ENCODE measurements around the gene PDZRN4.

DNA sequence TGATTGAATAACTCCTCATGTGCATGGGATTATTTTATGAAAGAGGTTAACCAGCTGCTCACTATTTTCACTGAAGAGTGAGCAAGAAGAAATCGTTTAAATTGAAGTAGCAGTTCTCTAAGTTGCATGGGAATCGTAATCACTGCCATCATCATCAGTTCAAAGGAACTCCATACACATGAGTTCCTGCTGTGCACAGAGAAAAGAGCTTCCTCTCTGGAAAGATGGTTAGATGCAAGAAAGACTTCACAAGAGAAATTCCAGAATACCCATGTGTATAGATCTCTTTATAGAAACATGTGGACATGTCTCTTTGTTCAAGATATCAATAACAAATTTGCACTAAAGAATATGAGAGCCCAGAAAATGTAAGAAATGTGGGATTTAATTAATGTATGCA is 291.3 kb downstream of the PDZRN4 start:
- TF ChIP-seq POLR2A (IDR thresholded peaks at IDR 0.05; ENCODE audit: low read length): no peak
- no peak for TF ChIP-seq BHLHE40 (IDR thresholded peaks at IDR 0.05; ENCODE audit: low read depth, low read length)
- no peak for TF ChIP-seq CEBPB (IDR thresholded peaks at IDR 0.05)
- TF ChIP-seq, protein P1, sequence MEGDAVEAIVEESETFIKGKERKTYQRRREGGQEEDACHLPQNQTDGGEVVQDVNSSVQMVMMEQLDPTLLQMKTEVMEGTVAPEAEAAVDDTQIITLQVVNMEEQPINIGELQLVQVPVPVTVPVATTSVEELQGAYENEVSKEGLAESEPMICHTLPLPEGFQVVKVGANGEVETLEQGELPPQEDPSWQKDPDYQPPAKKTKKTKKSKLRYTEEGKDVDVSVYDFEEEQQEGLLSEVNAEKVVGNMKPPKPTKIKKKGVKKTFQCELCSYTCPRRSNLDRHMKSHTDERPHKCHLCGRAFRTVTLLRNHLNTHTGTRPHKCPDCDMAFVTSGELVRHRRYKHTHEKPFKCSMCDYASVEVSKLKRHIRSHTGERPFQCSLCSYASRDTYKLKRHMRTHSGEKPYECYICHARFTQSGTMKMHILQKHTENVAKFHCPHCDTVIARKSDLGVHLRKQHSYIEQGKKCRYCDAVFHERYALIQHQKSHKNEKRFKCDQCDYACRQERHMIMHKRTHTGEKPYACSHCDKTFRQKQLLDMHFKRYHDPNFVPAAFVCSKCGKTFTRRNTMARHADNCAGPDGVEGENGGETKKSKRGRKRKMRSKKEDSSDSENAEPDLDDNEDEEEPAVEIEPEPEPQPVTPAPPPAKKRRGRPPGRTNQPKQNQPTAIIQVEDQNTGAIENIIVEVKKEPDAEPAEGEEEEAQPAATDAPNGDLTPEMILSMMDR (IDR thresholded peaks at IDR 0.05): no peak
- TF ChIP-seq GATA3 (IDR thresholded peaks at IDR 0.05; ENCODE audit: borderline replicate concordance): no peak
- no peak for TF ChIP-seq EP300 (IDR thresholded peaks at IDR 0.05)
- TF ChIP-seq CHD2 (IDR thresholded peaks at IDR 0.05; ENCODE audit: low read length, partially characterized antibody): no peak
- no peak for TF ChIP-seq NPAS2 (CRISPR knock-in tag; IDR thresholded peaks at IDR 0.05; ENCODE audit: borderline replicate concordance)
- no peak for TF ChIP-seq FOSL2 (IDR thresholded peaks at IDR 0.05)
- TF ChIP-seq FOSL2 (CRISPR knock-in tag; IDR thresholded peaks at IDR 0.05): no peak
- TF ChIP-seq HOXA7 (CRISPR knock-in tag; IDR thresholded peaks at IDR 0.05): no peak
- TF ChIP-seq RAD21 (conservative IDR thresholded peaks at IDR 0.05 in 1 of 2, IDR thresholded peaks at IDR 0.05 in 1 of 2): no peak
- TF ChIP-seq, protein P2, sequence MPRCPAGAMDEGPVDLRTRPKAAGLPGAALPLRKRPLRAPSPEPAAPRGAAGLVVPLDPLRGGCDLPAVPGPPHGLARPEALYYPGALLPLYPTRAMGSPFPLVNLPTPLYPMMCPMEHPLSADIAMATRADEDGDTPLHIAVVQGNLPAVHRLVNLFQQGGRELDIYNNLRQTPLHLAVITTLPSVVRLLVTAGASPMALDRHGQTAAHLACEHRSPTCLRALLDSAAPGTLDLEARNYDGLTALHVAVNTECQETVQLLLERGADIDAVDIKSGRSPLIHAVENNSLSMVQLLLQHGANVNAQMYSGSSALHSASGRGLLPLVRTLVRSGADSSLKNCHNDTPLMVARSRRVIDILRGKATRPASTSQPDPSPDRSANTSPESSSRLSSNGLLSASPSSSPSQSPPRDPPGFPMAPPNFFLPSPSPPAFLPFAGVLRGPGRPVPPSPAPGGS (IDR thresholded peaks at IDR 0.05): no peak
- no peak for TF ChIP-seq JUNB (IDR thresholded peaks at IDR 0.05)
- TF ChIP-seq TP53 (CRISPR knock-in tag; IDR thresholded peaks at IDR 0.05): no peak
